SU-DHL-6 (cell line): ENCODE measurements around the gene BCL2L1.

Experiments used
- H2AFZ ChIP-seq: fragments of 200-600 bp; sonication (generic); 2 replicates; pipeline ENCODE4 v1.6.1; 2014; ENCODE audit warnings: low read depth, mild to moderate bottlenecking, moderate library complexity, mixed read lengths, antibody characterized with exemption, low read length; ENCODE audit not compliant: severe bottlenecking
- H3F3A ChIP-seq: fragments of 200-600 bp; shearing (Covaris generic); 2 replicates; pipeline ENCODE4 v1.6.0; 2016; ENCODE audit warnings: antibody characterized with exemption, mild to moderate bottlenecking; ENCODE audit not compliant: insufficient read depth
- H3K27ac ChIP-seq: fragments of 200-600 bp; sonication (generic); 2 replicates; pipeline ENCODE4 v1.5.1; 2016; ENCODE audit warnings: low read depth, mild to moderate bottlenecking, low read length, moderate library complexity, mixed read lengths
- H3K27me3 ChIP-seq: fragments of 200-600 bp; sonication (generic), shearing (Covaris generic); 2 replicates; pipeline ENCODE4 v1.6.0; 2014; ENCODE audit warnings: mild to moderate bottlenecking, low read length
- H3K36me3 ChIP-seq: fragments of 200-600 bp; sonication (generic); 2 replicates; pipeline ENCODE4 v1.6.1; 2014; ENCODE audit warnings: mild to moderate bottlenecking, low read length, mixed read lengths
- H3K4me2 ChIP-seq: fragments of 300-600, 200-600 bp; shearing (Covaris generic), sonication (generic); 2 replicates; pipeline ENCODE4 v1.6.0; 2014; ENCODE audit warnings: low read length, low read depth, mild to moderate bottlenecking; ENCODE audit not compliant: poor library complexity, severe bottlenecking
- H3K4me3 ChIP-seq: fragments of 200-600 bp; sonication (generic); 2 replicates; pipeline ENCODE4 v1.5.1; 2014; ENCODE audit warnings: antibody characterized with exemption, low read length, mild to moderate bottlenecking, mixed read lengths; ENCODE audit not compliant: insufficient read depth, poor library complexity, severe bottlenecking
- H3K79me2 ChIP-seq: fragments of 200-600 bp; sonication (generic); 2 replicates; pipeline ENCODE4 v1.6.1; 2014; ENCODE audit warnings: mild to moderate bottlenecking, low read length, moderate library complexity; ENCODE audit not compliant: insufficient read depth
- H3K9ac ChIP-seq: fragments of 200-600 bp; sonication (generic); 2 replicates; pipeline ENCODE4 v1.7.0; 2014; ENCODE audit warnings: mild to moderate bottlenecking, low read length
- H3K9me2 ChIP-seq: fragments of 200-600 bp; sonication (generic); replicated peaks from 2 replicates; pipeline ENCODE4 v1.6.1; 2014; ENCODE audit warnings: low read length; ENCODE audit not compliant: insufficient read depth
- H3K9me3 ChIP-seq: fragments of 200-600 bp; sonication (generic); 2 replicates; pipeline ENCODE4 v1.6.1; 2014; ENCODE audit warnings: low read length, mixed read lengths; ENCODE audit not compliant: insufficient read depth
- H4K20me1 ChIP-seq: fragments of 200-600 bp; sonication (generic); 2 replicates; pipeline ENCODE4 v1.6.1; 2014; ENCODE audit warnings: low read depth, mild to moderate bottlenecking, antibody characterized with exemption, low read length, moderate library complexity, mixed read lengths
- EZH2phosphoT487 ChIP-seq: fragments of 200-600 bp; sonication (generic), shearing (Covaris generic); conservative IDR thresholded peaks from 2 replicates; pipeline ENCODE4 v1.6.1; 2018; ENCODE audit warnings: mild to moderate bottlenecking, antibody characterized with exemption, low read length, moderate library complexity, mixed read lengths
- TF ChIP-seq, protein P1 (sequence below): fragments of 200-600 bp; sonication (generic); IDR thresholded peaks from one replicate; pipeline ENCODE4 v1.5.1; 2017; ENCODE audit warnings: antibody characterized with exemption, mild to moderate bottlenecking, low read length, moderate library complexity; ENCODE audit not compliant: insufficient read depth, poor library complexity, severe bottlenecking

Gene BCL2L1

DNA sequence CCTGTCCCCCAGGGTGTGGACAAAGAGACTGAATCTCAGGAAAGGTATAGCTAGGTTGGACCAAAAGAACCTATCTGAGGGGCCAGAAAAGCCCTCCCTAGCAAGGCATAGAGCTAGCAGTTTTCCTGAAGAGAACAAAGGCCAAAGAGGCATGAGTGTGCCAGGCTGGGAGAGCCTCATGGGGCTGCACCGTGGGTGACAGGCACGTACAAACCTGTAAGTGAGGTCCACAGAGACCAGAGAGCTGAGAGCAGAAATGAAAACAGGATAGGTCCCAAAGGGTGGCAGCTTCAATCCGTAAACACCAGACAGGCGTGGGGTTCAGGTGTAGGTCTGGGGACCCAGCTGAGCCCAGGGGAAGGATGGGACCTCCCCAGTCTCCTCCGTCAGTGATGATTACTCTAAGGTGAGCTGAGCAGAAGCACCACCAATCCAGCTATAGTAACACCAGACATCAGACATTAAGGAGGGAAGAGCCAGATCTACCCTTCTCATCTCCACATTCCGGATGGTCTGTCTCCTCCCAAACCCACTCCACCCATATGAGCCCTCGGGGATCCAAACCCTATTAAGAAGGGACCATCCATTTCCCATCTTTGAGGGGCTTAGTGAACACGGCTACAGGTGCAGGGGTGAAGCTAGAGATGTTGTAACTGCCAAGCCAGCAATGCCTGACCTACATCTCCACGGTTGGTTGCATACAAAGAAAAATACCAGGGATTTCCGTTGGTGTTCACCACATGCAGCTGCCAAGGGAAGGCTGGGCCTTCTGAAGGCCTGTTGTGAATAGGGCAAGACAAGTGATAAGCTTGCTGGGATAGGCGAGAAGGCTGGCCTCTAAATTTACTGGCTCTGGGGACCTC, 38.3 kb downstream of the BCL2L1 start:
- no peaks in the 10 kb centered on the region for H3K27me3 ChIP-seq
- no peaks in the 10 kb centered on the region for H4K20me1 ChIP-seq
- H3K36me3 ChIP-seq, result no peaks in the 10 kb centered on the region
- H3K9me3 ChIP-seq, result no peaks in the 10 kb centered on the region
- H3K9me2 ChIP-seq, result no peaks in the 10 kb centered on the region
- peak overlapping the region; percentile 9 for H3K4me3 ChIP-seq
- peak overlapping the region; percentile 56 for H3K9ac ChIP-seq
- peak overlapping the region; percentile 84 for H3K4me2 ChIP-seq
- H3K27ac ChIP-seq, result peak overlapping the region; percentile 97
- peaks cover 17% of the 10 kb centered on the region; the same call in 1 of the 2 replicates for H3K79me2 ChIP-seq
- peaks cover 30% of the 10 kb centered on the region for H3F3A ChIP-seq
- TF ChIP-seq, protein P1, sequence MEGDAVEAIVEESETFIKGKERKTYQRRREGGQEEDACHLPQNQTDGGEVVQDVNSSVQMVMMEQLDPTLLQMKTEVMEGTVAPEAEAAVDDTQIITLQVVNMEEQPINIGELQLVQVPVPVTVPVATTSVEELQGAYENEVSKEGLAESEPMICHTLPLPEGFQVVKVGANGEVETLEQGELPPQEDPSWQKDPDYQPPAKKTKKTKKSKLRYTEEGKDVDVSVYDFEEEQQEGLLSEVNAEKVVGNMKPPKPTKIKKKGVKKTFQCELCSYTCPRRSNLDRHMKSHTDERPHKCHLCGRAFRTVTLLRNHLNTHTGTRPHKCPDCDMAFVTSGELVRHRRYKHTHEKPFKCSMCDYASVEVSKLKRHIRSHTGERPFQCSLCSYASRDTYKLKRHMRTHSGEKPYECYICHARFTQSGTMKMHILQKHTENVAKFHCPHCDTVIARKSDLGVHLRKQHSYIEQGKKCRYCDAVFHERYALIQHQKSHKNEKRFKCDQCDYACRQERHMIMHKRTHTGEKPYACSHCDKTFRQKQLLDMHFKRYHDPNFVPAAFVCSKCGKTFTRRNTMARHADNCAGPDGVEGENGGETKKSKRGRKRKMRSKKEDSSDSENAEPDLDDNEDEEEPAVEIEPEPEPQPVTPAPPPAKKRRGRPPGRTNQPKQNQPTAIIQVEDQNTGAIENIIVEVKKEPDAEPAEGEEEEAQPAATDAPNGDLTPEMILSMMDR, result no peak
- TF ChIP-seq EZH2phosphoT487, result no peak
- H2AFZ ChIP-seq, result no peak overlapping the region

DNA sequence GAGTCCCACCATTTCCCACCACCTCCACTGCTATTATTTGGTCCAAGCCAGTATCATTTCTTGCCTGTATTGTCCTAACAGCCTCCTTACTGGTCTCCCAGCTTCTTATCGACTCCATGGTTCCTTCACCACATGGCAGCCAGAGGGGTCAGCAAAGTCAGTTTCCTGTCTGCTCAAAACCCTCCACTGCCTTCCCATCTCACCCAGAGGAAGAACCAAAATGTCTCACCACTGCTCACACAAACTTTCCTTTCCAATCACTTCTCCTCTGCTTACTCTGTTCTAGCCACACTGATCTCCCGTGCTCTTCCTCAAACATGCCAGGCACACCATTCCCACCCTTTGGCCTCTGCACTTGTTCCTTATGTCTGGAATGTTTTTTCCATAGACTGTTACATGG, 39.7 kb downstream of the BCL2L1 start:
- H3K27ac ChIP-seq, result peak overlapping the region; percentile 39
- no peaks in the 10 kb centered on the region for H3K9me2 ChIP-seq
- no peak overlapping the region for H3K4me3 ChIP-seq
- no peaks in the 10 kb centered on the region for H3K36me3 ChIP-seq
- peaks cover 30% of the 10 kb centered on the region for H3F3A ChIP-seq
- no peaks in the 10 kb centered on the region for H4K20me1 ChIP-seq
- H3K4me2 ChIP-seq, result no peak overlapping the region
- H3K79me2 ChIP-seq, result peaks cover 16% of the 10 kb centered on the region; the same call in 1 of the 2 replicates
- no peak overlapping the region for H3K9ac ChIP-seq
- H3K27me3 ChIP-seq, result no peaks in the 10 kb centered on the region
- no peak overlapping the region for H2AFZ ChIP-seq
- H3K9me3 ChIP-seq, result no peaks in the 10 kb centered on the region
- TF ChIP-seq EZH2phosphoT487, result no peak
- TF ChIP-seq, protein P1, result no peak

DNA sequence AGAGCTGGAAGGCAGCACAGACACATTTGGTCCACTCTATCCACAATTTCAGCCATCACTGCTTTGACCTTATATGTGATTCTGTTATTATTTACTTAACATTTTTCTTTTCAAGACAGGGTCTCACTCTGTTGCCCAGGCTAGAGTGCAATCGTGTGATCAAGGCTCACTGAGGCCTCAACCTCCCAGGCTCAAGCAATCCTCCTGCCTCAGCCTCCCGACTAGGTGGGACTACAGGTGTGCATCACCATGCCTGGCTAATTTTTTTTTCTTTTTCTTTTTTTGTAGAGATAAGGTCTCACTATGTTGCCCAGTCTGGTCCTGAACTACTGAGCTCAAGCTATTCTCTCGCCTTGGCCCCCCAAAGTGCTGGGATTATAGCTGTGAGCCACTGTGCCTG, 40.3 kb downstream of the BCL2L1 start:
- Histone ChIP-seq H3K36me3 (no peaks in the 10 kb centered on the region), H3K27me3 (no peaks in the 10 kb centered on the region), H3K9me3 (no peaks in the 10 kb centered on the region), H3K4me2 (no peak overlapping the region), H3K4me3 (no peak overlapping the region), H3K9me2 (no peaks in the 10 kb centered on the region), H3F3A (peaks cover 30% of the 10 kb centered on the region), H3K27ac (peak overlapping the region; percentile 39; the same call in 1 of the 2 replicates), H3K9ac (no peak overlapping the region), H4K20me1 (no peaks in the 10 kb centered on the region), H2AFZ (no peak overlapping the region), H3K79me2 (peaks cover 16% of the 10 kb centered on the region; the same call in 1 of the 2 replicates)
- no peak for TF ChIP-seq EZH2phosphoT487
- TF ChIP-seq, protein P1, result no peak
